ENCODE measurements around the gene METTL27. TPM values are rescaled to one million over a fixed set of nuclear protein-coding genes. Genes with fewer than 3 reads are reported as not detected.

METTL27 gene, protein sequence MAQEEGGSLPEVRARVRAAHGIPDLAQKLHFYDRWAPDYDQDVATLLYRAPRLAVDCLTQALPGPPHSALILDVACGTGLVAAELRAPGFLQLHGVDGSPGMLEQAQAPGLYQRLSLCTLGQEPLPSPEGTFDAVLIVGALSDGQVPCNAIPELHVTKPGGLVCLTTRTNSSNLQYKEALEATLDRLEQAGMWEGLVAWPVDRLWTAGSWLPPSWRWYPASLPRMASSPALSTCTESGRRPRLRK
- total RNA-seq = 1.6 and 7.0 TPM in 2 replicates

DNA sequence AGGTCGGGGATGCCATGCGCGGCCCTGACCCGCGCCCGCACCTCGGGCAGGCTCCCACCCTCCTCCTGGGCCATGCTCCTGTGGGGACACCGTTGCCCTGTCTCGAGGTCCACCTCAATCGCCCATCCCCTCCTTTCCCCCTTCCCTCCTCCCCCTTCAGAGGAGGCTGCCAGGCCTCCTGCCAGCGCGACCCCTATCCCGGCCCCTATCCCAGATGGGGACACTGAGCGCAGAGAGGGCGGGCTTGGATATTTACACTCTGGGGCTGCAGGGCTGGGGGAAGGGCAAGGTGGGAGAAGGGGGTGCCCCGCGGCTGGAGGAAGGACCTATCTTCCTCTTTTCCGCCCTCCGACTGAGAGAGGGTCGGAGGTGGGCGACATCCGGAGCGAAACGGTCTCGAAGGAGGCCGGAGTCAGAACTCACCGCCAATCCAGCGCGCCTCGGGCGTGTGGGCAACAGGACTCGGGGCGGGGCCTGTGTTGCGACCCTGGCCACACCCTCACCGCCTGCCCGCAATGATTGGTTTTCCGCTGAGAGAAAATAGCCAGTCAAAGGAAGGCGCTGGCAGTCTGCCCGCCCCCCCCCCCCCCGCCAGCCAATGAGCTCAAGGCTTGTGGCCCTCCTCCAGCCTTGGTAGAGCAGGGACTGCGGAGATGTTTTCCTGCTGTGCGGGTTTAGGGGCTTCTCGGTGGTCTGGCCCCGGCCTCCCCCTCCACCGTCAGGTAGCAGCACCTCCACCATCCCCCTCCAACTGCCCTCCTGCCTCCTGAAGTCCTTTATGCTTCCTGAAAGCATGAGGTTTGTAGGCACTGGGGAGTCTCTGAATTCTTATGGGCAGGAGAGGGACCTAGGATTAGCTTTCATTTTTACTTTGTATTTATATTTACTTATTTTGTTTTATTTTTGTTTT lies at the start of gene METTL27:
Gene METTL27, minus strand, starts transcription at position 450 of the 910 bp plus-strand sequence. Its CDS starts 376 bp downstream, at position 74.

DNA sequence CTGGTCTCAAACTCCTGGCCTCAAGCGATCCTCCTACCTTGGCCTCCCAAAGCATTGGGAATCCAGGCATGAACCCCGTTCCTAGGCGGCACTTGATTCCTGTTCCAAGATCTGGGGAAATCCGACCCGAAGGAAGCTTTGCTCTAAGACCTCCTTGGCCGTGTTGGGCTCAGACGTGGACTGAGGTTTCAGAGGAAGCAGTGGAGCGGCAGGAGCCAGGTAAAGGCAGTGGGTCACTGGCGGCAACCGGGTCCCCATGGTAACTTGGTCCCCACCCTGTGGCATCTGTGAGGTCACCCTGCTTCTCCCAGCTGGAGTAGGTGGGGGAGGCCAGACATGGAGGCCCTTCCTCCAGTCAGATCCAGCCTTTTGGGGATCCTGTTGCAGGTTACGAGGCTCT lies 18.5 kb upstream of the METTL27 start, which contains the start of gene TMEM270:
Gene TMEM270, plus strand, starts transcription at position 301 of the 400 bp plus-strand sequence. Its CDS starts 36 bp downstream, at position 337.

DNA sequence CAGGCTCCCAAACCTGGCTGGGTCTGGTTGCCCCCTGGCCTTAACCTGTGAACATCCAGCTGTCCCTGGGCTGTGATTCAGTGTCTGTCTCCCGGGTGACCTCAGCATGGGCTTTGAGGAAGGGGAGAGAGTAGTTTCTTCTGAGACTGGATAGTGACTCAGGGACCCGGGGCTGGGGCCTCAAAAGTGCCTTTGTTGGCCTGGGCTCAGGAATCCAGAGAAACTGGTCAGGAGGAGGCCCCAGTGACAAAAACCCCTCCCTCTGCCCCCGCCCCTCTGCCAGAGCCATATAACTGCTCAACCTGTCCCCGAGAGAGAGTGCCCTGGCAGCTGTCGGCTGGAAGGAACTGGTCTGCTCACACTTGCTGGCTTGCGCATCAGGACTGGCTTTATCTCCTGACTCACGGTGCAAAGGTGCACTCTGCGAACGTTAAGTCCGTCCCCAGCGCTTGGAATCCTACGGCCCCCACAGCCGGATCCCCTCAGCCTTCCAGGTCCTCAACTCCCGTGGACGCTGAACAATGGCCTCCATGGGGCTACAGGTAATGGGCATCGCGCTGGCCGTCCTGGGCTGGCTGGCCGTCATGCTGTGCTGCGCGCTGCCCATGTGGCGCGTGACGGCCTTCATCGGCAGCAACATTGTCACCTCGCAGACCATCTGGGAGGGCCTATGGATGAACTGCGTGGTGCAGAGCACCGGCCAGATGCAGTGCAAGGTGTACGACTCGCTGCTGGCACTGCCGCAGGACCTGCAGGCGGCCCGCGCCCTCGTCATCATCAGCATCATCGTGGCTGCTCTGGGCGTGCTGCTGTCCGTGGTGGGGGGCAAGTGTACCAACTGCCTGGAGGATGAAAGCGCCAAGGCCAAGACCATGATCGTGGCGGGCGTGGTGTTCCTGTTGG lies 11.4 kb downstream of the METTL27 start, which contains the start of gene CLDN4:
Gene CLDN4, plus strand, starts transcription at position 316 of the 903 bp plus-strand sequence. Its CDS starts 206 bp downstream, at position 522.

Other genes starting within 250 kb of the METTL27 start
- 0.34 TPM in 1 of 2 replicates, not detected in the other for gene MLXIPL, start 218.0 kb downstream of the METTL27 start, total RNA-seq
- 4.1 and 7.0 TPM in 2 replicates for gene VPS37D, start 174.7 kb downstream of the METTL27 start, total RNA-seq
- 3.2 and 6.7 TPM in 2 replicates for gene DNAJC30, start 159.1 kb downstream of the METTL27 start, total RNA-seq
- 31.6 and 45.7 TPM in 2 replicates for gene BUD23, start 158.9 kb downstream of the METTL27 start, total RNA-seq
- gene STX1A, start 122.8 kb downstream of the METTL27 start, total RNA-seq = 10.2 and 11.8 TPM in 2 replicates
- 9.6 and 11.0 TPM in 2 replicates for gene ABHD11, start 103.7 kb downstream of the METTL27 start, total RNA-seq
- gene CLDN3, start 72.2 kb downstream of the METTL27 start, total RNA-seq = not detected in 2 replicates
- 0.23 and 0.68 TPM in 2 replicates for gene CLDN4, start 11.5 kb downstream of the METTL27 start, total RNA-seq
- gene TMEM270, start 18.6 kb upstream of the METTL27 start, total RNA-seq = not detected in 2 replicates
- gene ELN, start 185.7 kb upstream of the METTL27 start, total RNA-seq = 56.1 and 146 TPM in 2 replicates
- gene LIMK1, start 241.3 kb upstream of the METTL27 start, total RNA-seq = 35.9 and 43.7 TPM in 2 replicates